ENCODE results near the gene MAD1L1.

MAD1L1 gene

DNA sequence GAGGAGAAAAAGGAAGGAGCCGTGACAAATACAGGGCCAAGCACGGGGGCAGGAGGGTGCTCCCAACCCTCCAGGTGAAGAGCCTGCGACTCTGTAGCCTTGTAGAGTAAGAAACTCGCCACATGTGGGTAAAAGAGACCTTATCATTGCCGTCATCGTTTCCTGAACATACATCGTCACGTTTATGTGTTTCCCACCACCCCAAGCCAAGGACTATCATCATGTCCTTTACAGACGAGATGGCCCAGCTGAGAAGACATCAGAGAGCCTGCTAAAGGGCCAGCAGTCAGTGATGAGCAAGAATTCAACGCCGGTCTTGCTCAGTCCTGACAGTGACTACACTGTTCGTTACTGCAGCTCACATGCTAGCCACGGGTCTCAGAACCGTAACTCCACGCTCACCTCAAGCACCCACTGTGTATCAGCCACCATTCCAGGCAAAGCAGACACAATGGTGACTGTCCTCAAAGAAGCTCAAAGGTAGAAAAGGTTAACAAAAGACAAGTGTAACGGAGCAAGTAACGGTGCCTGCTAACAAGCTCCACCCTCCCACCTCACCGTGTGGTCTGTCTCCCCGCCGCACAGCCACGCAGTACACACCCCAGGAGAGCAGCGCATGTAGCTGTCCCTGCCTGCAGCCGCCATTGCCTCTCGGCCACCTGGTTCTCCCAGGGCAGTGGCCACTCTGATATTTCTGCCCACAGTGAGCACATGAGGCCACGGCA, 147.8 kb downstream of the MAD1L1 start:
- no peak for DNase-seq (ENCODE audit: low read depth)

DNA sequence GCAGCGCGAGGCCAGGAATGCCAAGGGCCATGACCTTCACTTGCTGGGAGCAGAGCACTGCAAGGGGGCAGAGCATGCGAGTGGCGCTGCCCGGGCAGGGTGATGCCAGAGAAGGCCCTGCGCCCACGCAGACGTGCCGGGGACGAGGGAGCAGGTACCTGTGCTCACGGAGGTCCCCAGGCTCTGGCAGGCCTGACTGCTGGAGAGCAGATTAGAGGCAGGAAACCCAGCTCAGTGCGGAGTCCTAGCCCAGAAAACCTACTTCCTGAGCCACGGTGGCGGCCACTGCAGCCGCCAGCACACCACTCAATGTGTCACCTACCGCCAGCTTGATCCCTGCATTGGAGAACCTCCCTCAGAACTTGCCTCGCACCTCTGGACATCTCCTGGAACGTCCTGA, 148.4 kb downstream of the MAD1L1 start:
- no peak for DNase-seq (ENCODE audit: low read depth)

DNA sequence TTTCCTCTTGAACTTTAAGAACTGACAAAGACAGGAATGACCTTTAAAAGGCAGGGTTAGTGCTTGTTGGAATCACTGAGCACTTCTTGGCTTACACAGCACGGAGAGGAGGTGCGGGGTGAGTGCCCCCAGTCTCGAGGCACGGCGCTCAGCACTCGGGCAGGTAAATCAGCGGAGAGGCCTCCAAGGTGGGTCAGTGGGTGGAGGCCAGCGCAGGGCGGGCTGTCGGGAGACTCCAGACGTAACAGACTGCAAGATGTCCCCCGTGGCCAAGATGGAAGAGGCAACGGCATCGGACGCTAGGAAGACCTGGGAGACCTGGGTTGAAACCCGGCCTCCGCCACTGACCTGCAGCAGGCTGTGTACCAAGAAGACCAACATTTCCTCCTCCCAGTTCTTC, 149.4 kb downstream of the MAD1L1 start:
- no peak for DNase-seq (ENCODE audit: low read depth)

DNA sequence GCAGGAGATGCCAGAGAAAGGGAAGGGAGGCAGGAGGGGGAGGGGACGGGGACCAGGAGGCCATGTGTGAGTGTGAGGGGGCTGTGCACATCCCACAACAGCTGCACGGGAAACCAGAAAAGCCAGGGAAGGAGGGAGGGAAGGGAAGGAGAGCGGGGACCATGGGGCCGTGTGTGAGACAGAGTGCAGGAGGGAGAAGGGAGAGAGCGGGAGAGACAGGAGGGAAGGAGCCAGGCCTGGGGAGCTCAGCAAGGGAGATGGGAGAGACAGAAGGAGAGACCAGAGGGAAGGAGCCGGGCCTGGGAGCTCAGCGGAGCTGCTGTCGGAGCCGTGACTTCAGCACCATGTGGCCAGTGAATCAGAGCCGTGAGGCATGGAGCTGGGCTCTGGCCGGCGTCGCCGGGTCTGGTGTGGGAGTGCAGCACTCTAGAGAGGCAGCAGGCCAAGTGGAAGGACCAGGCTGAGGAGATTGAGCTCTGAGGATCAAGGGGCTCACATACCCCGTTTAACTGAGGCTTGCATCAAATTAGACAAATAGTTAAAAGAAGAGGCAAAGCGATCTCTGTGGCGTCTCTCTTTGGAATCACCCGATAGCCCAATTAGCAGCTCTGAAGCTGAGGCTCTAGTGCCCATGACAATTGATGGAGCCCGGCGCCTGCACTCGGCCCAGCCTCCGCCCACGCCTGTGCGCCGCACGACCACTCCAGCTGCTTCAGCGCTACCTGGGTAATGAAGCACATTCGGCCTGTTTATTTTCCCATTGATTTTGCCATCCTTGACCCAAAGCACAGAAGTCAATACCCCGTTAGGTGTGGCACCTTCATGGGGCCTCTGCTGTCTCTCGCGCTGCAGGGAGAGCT, 150.4 kb downstream of the MAD1L1 start:
- DNase-seq (ENCODE audit: low read depth) = no peak

DNA sequence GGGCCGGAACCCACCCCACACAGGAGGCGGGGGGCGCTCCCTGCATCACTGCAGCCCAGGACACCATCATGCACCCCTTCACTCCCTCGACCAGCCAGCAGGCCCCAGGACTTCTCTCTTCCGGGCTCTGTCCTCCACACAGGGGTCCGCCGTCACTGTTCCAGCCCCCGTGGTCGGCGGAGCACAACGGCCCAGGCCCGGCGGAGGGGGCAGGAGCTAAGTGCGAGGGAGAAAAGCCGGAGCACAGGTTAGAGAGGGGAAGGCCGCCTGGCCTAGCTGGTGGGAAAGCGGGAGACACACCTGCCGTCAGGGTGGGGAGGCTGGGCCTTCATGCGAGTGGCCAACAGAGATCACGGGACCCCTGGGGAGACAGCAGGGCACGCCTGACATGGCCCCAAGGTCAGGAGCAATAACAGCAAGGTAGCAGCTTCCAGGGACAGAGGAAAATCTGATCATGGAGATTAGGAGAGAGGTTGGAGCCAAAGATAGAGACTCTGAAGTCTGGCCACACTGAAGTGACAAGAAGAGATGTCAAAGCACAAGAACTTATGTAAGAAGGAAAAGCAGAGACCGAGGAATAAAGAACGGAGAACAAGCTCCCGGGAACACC, 151.1 kb downstream of the MAD1L1 start:
- no peak for DNase-seq (ENCODE audit: low read depth)

DNA sequence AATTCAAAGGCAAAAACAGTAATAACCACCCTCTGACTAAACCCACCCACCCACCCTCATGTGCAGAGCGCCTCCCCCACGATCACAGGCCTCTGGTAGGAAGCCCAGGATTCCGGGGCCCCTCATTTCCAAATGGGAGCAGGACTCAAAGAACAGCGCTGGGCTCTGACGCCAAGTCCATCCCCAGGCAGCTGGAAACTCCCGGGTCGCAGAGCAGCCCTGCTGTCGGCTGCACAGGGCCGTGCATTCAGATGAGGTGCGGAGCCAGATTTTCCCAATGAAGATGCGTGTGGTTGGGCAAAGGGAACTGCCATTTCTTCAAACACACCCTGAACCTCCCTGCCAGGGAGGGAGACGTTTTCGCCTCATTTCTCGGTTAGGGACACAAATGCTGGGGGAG, 152.3 kb downstream of the MAD1L1 start:
- DNase-seq (ENCODE audit: low read depth) = no peak

DNA sequence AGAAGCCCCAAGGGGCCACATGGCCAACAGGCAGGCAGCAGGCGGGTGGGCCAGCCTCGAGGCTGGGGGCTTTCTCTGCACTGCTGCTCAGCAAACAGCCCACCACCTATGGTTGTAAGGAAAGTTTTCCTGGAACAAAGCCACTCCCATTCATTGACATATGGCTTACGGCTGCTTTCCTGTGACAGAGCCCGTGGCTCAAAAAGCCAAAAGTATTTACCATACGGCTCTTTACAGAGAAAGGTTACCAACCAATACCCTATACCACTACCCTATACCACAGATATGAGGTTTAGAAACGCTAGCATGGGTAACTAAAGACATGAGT, 152.7 kb downstream of the MAD1L1 start:
- DNase-seq (ENCODE audit: low read depth) = no peak

DNA sequence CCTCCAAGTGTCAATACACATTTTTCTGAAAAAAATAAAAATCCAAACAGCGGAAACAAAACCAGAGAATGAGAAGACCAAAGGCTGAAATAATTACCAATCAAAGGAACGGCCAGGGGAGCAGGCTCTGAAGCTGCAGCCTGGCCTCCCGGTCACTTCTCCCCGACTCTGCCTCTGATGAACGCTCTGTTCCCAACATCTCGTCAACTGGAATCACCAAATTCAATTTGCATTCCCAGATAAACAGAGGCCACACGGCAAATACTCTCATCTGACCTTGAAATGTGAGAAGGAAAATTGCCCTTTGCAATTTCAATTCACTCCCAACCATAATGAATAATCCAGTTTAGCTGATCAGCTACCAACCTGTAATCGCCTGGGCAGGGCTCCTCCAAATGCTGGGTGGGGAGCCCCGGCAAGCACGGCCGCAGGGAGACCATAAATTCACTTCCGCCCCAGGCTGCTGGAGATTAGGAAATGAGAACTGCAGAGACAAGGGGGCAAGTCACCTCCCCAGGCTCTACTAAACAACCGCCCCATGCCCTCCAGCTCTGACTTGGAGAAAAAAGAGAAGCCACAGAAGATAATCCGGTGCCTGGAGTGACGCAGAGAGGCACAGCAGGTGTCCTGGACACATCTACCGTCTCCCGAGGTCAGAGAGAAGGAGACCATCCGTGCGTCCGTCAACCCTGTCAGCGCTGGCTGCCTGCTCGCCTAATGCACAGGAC, 153.2 kb downstream of the MAD1L1 start:
- no peak for DNase-seq (ENCODE audit: low read depth)

DNA sequence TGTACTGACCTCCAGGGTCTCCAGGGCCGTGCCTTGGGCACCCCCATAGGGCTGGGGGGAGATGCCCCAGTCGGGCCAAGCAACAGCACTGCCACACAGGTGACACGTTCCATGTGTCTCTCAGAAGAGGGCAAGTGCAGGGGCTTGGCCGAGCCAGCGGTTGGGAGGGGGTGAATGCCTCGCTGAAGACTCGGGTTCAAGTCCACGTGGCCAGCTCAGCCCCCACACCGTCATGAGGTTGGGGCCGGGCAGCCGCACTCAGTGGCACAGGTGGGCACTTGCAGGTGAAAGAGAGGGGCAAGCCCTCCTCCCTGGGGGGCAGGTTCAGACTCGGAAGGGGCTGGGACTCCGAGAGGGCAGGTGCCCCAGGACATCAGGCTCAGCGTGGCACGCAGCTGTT, 153.8 kb downstream of the MAD1L1 start:
- DNase-seq (ENCODE audit: low read depth) = no peak

DNA sequence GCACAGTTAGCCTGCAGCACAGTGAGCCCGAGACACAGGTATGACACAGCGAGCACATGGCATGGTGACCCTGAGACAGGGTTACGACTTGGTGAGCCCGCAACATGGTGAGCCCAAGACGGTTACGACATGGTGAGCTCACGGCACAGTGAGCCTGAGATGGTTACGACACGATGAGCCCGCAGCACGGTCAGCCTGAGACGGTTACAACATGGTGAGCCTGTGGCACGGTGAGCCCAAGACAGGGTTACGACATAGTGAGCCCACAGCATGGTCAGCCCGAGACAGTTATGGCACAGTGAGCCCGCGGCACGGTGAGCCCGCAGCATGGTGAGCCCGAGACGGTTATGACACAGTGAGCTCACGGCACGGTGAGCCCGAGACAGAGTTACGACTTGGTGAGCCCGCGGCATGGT, 156.1 kb downstream of the MAD1L1 start:
- DNase-seq (ENCODE audit: low read depth) = no peak

DNA sequence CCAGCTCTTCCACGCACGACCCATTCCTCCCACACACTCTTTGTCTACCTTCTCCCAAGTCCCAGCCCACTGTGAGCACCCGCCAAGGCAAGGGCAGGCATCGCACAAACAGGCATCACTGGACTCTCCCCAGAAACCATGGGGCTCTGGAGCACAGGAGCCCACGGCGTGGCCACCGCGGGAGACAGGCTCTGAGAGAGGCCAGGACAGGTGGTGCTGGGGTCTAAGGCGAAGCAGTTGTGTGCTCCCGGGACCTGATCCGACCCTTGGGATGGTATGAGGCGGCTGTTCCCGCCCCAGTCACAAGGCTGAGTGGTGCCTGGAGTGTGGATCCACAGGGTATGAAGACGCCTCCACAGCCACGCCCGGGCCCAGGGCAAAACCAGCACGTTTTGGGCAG, 156.9 kb downstream of the MAD1L1 start:
- DNase-seq (ENCODE audit: low read depth) = no peak

DNA sequence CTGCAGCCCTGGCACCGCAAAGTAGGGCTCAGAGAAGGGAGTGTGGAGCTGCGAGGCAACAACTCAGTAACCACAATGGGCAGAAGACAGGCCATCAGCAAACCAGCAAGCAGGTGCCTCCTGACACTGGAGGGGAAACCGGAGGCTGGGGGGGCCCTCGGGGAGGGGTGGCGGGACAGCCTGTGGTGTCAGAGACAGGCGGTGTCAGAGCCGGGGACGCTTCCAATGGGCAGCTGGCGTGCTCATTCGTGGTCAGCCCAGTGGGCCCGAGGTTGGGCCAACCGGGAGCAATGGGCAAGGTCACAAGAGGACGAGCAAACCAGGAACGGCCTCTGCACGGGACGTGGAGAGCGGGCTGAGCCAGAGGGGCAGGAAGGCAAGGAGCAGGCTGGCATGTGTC, 158.1 kb downstream of the MAD1L1 start:
- DNase-seq (ENCODE audit: low read depth) = no peak

DNA sequence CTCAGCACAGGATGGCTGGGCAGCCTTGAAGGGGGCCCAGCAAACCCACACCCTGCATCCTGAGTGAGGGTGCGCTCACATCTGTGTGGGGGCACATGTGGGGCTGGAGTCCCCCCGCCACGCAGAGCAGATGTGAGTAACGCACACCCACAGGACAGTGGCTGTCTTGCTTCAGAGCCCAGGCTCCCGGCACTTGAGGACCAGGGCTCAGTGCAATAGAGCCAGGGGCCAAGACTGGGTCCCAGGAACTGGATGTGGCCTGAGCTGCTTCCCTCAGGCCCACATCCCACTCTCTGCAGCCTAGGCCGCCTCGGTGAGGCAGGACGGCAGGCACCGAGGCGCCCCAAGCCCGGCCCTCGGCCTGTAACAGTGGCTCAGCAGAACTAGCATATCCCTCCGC, 159.9 kb downstream of the MAD1L1 start:
- DNase-seq (ENCODE audit: low read depth) = no peak

DNA sequence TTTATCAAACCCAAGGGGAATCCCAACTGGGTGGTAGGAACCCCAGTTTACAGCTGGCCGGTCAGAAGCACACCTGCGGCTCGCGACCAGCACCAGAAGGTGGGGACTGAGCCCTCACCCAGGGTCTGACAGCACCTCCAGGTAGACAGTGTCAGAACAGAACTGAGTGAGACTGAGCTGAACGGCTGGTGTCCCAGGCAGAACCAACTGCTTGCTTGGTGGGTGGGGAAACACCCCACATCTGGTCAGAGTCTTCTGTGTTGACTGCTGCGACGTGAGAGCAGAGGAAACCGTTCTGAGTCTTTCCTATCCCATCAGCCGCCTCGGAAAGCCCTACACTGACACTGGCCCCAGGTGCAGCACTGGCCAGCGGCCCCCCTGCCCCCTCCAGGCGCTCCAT, 160.7 kb downstream of the MAD1L1 start:
- DNase-seq (ENCODE audit: low read depth) = no peak

DNA sequence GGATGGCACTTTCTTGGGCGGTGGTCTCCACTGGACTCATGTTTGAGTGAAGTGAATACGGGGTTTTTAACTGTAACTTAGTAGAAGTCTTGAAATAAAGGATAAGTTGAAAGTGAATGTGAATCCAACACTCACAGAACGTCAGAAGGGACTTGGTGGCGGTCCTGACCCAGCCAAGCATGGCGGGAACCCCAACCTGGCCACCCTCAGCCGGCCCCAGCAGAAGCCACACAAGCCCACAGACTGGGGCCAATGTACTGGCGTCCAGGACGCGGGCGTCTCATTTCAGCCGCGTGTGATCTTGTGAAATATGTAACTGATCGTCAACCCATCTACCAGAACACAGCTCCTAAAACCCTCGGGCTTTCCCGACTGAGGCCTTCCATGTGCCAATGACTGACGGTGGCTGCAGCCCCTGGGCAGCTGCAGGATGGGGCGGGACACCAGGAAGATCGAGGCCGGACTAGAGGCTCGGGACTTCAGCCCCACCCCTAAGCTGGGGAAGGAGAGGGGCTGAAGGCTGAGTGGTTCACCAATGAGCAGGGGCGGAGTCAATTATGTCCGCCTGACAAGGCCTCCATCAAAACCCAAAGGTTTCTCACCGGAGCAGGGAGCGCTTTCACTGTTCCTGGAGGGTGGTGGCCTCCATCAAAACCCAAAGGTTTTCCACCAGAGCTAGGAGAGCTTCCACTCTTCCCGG, 161.5 kb downstream of the MAD1L1 start:
- DNase-seq (ENCODE audit: low read depth) = no peak

DNA sequence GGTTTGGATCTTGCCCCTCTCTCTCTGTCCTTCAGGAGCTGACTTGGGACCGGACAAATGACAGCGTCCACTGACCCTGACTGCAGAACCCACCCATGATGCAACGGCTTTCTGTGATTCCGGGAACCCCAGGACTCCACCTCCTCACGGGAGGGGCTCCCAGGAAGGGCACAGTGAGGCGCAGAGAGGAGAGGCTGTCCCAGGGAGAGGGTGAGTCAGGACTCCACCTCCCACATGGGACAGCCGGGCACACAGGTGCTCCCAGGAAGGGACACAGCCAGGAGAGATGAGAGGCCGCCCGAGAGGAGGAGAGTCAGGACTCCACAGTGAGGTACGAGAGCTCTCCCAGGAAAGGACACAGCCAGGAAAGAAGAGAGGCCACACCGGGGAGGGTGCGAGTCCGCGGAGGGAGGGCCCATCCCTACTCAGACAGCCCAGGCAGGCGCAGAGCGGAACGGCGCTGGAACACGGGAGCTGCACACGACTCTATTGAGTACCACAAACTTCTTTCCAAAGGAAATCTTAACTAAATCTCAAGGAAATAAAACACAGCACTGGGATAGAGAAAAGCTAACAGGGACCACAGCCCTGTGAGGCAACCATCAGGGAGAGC, 162.5 kb downstream of the MAD1L1 start:
- no peak for DNase-seq (ENCODE audit: low read depth)

DNA sequence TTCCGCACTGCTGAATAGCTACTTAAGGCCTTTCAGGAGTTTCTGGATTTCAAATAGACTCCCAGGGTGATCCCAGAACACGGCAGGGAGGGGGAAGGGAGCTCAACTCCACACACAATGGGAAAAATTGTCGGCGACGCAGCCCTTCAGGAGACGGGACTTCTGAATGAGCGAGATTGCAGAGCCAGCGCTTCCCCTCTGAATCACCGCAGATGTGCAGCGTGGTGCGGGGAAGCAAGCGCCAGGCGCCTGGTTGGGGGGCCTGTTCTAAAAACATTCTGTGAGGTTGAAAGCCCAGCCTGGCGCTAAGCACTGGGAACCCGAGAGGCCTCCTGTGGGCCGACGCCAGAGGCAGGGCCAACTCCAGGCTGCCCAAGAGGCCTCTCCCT, 163.3 kb downstream of the MAD1L1 start:
- no peak for DNase-seq (ENCODE audit: low read depth)

DNA sequence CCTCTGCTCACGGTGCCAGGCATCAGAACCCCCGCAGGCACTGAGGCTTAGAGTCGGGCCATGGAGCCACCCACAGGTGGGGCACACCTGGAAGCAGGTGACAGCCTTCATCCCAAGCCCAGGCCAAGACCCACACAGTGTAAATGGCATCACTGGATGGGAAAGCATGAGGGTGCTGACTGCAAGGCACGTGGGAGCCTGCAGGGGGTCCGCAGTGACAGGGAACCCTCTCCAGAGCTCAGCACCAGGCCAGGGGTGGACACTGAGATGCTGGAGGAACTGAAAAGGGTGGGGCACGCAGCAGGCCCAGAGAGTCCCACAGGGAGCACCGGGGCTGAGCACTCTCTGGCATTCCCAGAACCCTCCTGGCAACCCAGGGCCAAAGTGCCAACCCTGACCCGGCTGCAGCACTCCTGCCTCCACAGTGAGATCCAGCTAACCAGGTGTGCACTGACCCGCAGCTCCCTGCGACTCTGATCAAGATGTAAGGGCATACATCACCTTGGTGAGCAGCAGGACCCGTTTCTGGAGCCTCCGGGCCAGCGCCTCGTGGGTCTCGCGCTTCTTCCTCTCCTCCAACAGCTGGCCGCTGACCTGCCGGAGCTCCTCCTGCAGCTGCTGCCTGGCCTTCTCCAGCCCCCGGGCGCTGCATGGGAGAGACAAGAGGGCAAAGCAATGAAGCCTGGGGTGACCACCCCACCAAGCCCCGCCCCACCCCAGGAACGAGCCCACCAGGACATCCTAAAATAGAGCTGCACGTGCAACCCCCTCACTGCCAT, 163.9 kb downstream of the MAD1L1 start:
- no peak for DNase-seq (ENCODE audit: low read depth)

DNA sequence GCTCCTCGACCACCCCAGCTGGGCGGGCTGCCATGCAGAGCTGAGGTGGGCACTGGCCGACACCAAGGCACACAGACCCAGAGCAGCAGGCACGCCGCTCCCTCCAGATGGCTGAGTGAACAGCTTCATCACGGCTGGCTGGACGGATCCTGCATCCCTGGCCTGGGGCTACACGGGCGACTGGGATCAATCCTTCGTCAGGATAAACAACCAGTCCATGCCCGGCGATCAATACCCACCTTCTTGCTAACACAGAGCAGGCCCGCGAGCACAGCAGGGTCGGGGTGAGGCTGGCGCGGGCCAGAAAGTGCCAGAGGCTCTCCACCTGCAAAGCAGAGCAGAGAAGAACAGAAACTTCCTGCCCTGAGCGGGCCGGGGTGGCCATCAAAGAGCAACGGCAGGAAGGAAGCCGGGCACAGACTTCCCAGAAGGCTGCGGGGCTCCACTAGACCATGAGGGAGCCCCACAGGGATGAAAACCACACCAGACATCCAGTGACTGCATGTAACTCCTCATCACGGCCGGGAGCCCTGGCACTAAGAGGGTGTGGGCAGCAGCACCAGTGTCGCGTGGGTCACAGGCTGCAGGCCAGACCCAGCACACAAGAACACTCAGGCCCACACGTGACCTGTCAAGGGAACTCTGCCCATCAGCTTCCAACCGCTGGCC, 166.4 kb downstream of the MAD1L1 start:
- no peak for DNase-seq (ENCODE audit: low read depth)

DNA sequence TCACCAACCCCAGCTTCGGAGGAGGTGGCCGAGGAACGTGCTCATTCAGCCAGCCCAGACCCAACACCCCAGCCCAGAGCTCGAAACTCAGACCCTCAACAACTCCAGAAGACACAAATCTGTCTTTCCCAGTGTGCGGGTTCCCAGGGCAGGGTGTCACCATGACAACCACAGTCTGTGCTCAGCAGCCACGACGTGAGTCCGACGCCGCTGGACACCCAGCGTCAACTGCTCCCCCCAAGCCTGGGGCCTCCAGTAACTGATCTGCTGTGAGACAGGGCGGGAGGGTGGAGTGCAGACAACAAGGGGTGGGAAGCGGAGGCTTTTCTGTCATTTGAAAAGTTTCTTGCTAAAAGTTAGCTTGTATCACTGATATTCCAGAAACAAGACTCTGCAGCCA, 167.2 kb downstream of the MAD1L1 start:
- DNase-seq (ENCODE audit: low read depth) = no peak
